Stimulated activated memory B cell treated with anti-CD40 and anti-IgM and Interleukin-4, amounts not matched to agents 10 μg/mL and 1 μg/mL and 100 μg/mL, for 72 hours (primary cell): ENCODE results near the gene KRTAP10-3.

ENCODE experiments used
- ATAC-seq: fragments of 150-1000 bp; cut with Tn5 transposase; 2 replicates; pipeline ENCODE4 v1.10.0; 2021
- H3K27ac Mint-ChIP-seq: one replicate; pipeline ENCODE4 v1.8.0; 2022; ENCODE audit warnings: mild to moderate bottlenecking, mixed read lengths
- H3K27me3 Mint-ChIP-seq: one replicate; pipeline ENCODE4 v1.8.0; 2022; ENCODE audit warnings: mixed read lengths
- H3K36me3 Mint-ChIP-seq: one replicate; pipeline ENCODE4 v1.8.0; 2022; ENCODE audit warnings: mixed read lengths
- H3K4me1 Mint-ChIP-seq: one replicate; pipeline ENCODE4 v1.8.0; 2022; ENCODE audit warnings: mixed read lengths
- H3K4me3 Mint-ChIP-seq: one replicate; pipeline ENCODE4 v1.8.0; 2022; ENCODE audit warnings: mild to moderate bottlenecking, moderate library complexity, mixed read lengths
- H3K9me3 Mint-ChIP-seq: one replicate; pipeline ENCODE4 v1.8.0; 2022; ENCODE audit warnings: mixed read lengths

Gene KRTAP10-3

GRCh38 chr21:44514746-44515358 lies 43.7 kb downstream of the KRTAP10-3 start:
- Mint-ChIP-seq H3K9me3 (no peaks in the 10 kb centered on the region), H3K27ac (no peak overlapping the region), H3K36me3 (no peaks in the 10 kb centered on the region), H3K27me3 (peaks cover 15% of the 10 kb centered on the region), H3K4me3 (no peak overlapping the region), H3K4me1 (peaks cover 7% of the 10 kb centered on the region)
- no peak for ATAC-seq

- Mint-ChIP-seq H3K4me3 (no peak overlapping the region), H3K36me3 (no peaks in the 10 kb centered on the region), H3K27ac (no peak overlapping the region), H3K9me3 (no peaks in the 10 kb centered on the region), H3K27me3 (peaks cover 22% of the 10 kb centered on the region), H3K4me1 (peaks cover 7% of the 10 kb centered on the region)
- no peak for ATAC-seq
Observed at GRCh38 chr21:44514218-44514520, 44.4 kb downstream of the KRTAP10-3 start.

GRCh38 chr21:44513389-44514217 lies 45.0 kb downstream of the KRTAP10-3 start:
- H3K27me3 Mint-ChIP-seq: peaks cover 27% of the 10 kb centered on the region
- H3K9me3 Mint-ChIP-seq: no peaks in the 10 kb centered on the region
- peaks cover 7% of the 10 kb centered on the region for H3K4me1 Mint-ChIP-seq
- H3K36me3 Mint-ChIP-seq: no peaks in the 10 kb centered on the region
- no peak overlapping the region for H3K4me3 Mint-ChIP-seq
- ATAC-seq: no peak
- no peak overlapping the region for H3K27ac Mint-ChIP-seq

GRCh38 chr21:44512496-44513388 lies 45.9 kb downstream of the KRTAP10-3 start:
- no peak overlapping the region for H3K27ac Mint-ChIP-seq
- ATAC-seq: no peak
- peaks cover 27% of the 10 kb centered on the region for H3K27me3 Mint-ChIP-seq
- H3K4me3 Mint-ChIP-seq: no peak overlapping the region
- peaks cover 7% of the 10 kb centered on the region for H3K4me1 Mint-ChIP-seq
- H3K36me3 Mint-ChIP-seq: no peaks in the 10 kb centered on the region
- no peaks in the 10 kb centered on the region for H3K9me3 Mint-ChIP-seq

- Mint-ChIP-seq H3K36me3 (no peaks in the 10 kb centered on the region), H3K27ac (no peak overlapping the region), H3K9me3 (no peaks in the 10 kb centered on the region), H3K27me3 (peaks cover 31% of the 10 kb centered on the region), H3K4me1 (peaks cover 7% of the 10 kb centered on the region), H3K4me3 (no peak overlapping the region)
- ATAC-seq: no peak
Observed at GRCh38 chr21:44511938-44512275, 46.7 kb downstream of the KRTAP10-3 start.

- Mint-ChIP-seq H3K4me3 (no peak overlapping the region), H3K4me1 (peaks cover 7% of the 10 kb centered on the region), H3K36me3 (no peaks in the 10 kb centered on the region), H3K9me3 (no peaks in the 10 kb centered on the region), H3K27me3 (peaks cover 36% of the 10 kb centered on the region), H3K27ac (no peak overlapping the region)
- no peak for ATAC-seq
Observed at GRCh38 chr21:44511219-44511937, 47.2 kb downstream of the KRTAP10-3 start.

- Mint-ChIP-seq H3K27ac (no peak overlapping the region), H3K9me3 (no peaks in the 10 kb centered on the region), H3K4me3 (no peak overlapping the region), H3K4me1 (peaks cover 7% of the 10 kb centered on the region), H3K36me3 (no peaks in the 10 kb centered on the region), H3K27me3 (peaks cover 44% of the 10 kb centered on the region)
- peak; percentile 65 for ATAC-seq
Observed at GRCh38 chr21:44510508-44511218, 47.9 kb downstream of the KRTAP10-3 start.

- no peak overlapping the region for H3K4me3 Mint-ChIP-seq
- H3K27ac Mint-ChIP-seq: no peak overlapping the region
- no peak for ATAC-seq
- H3K4me1 Mint-ChIP-seq: peaks cover 7% of the 10 kb centered on the region
- H3K36me3 Mint-ChIP-seq: no peaks in the 10 kb centered on the region
- H3K9me3 Mint-ChIP-seq: no peaks in the 10 kb centered on the region
- peaks cover 44% of the 10 kb centered on the region for H3K27me3 Mint-ChIP-seq
Observed at GRCh38 chr21:44510109-44510507, 48.5 kb downstream of the KRTAP10-3 start.

- Mint-ChIP-seq H3K36me3 (no peaks in the 10 kb centered on the region), H3K27me3 (peaks cover 44% of the 10 kb centered on the region), H3K4me3 (no peak overlapping the region), H3K27ac (no peak overlapping the region), H3K4me1 (peaks cover 7% of the 10 kb centered on the region), H3K9me3 (no peaks in the 10 kb centered on the region)
- ATAC-seq: no peak
Observed at GRCh38 chr21:44509539-44509938, 49.1 kb downstream of the KRTAP10-3 start.

GRCh38 chr21:44508711-44509445 lies 49.7 kb downstream of the KRTAP10-3 start:
- Mint-ChIP-seq H3K36me3 (no peaks in the 10 kb centered on the region), H3K9me3 (no peaks in the 10 kb centered on the region), H3K4me3 (no peak overlapping the region), H3K27ac (no peak overlapping the region), H3K4me1 (peaks cover 12% of the 10 kb centered on the region), H3K27me3 (peaks cover 50% of the 10 kb centered on the region)
- ATAC-seq: no peak

GRCh38 chr21:44508426-44508710 lies 50.2 kb downstream of the KRTAP10-3 start:
- no peaks in the 10 kb centered on the region for H3K9me3 Mint-ChIP-seq
- no peak for ATAC-seq
- no peaks in the 10 kb centered on the region for H3K36me3 Mint-ChIP-seq
- no peak overlapping the region for H3K4me3 Mint-ChIP-seq
- H3K4me1 Mint-ChIP-seq: peaks cover 17% of the 10 kb centered on the region
- H3K27ac Mint-ChIP-seq: no peak overlapping the region
- peaks cover 53% of the 10 kb centered on the region for H3K27me3 Mint-ChIP-seq
